HS-5 (cell line): Measurements from ENCODE around the gene CACNA2D3.

Source experiments
- DNase-seq: peaks from one replicate; pipeline ENCODE4 v3.0.0-alpha.2; 2012; ENCODE audit warnings: low read depth

CACNA2D3 gene

DNA sequence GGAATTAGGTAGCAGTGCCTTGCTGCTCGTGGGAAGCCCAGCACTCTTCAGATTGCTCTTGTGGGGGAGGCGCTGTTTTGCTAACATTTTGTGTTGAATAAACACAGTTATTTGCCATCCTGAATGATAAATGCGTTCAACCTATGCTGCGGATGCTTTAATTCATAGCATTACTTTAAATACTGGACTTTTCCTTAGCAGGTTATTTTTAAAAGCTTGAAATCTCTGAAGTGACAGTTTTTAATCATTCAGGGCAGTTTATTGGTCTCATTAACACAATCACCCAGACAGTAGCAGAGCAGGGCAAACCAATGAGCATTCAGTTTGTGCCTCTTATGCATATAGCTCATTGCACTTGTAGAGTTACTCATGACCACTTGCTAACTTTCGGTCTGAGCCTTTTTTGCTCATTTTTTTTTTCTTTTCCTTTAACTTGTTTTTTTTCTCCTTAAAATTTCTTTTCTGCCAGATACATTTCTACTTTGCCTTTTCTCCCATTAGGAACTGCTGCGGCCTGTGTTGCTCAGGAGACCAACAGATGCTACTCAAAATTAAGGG lies 5.2 kb downstream of the CACNA2D3 start:
- DNase-seq: no peak

DNA sequence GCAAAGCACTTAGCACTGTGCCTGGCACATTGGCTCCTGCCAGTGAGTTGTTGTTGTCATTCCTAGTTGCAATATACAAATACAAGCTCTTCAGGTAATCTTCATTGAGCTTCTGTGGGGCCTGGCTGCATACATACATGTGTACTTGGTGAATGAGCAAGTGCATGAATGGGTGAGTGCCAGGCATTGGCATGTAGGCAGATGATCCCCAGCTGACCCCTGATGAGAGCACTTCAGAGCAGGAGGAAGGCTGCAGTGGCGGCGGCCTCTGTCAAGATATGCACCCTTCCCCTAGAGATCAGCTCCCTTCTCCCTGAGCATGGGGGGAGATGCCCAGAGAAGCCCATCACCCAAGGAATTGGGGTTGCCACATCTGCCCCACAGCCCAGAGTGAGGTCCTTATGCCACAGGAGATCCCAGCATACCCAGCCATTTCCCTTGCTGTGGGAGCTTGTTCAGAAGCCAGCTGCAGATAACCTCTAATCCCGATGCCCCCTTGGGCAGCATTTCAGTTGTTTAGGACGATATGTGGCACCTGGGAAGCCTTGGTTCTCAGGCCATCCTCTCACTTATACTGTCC lies 8.8 kb downstream of the CACNA2D3 start:
- no peak for DNase-seq

DNA sequence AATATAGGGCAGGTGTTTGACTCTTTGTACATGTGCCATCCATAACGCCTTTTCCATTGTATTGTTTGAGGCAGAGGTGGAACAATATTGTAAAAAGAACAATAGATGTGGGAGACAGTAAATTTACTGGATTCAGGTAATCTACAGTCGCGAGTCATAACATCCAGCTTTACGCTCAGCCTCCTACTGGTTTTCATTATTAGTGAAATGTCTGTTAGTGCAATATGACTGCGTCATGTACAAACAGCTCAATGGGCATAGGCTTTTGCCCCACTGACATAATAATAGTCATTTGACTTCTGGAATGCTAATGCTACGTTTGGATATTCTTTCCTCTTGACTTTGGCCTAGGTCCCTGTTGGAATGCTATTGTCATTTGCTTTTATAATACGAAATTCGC lies 9.5 kb downstream of the CACNA2D3 start:
- no peak for DNase-seq

DNA sequence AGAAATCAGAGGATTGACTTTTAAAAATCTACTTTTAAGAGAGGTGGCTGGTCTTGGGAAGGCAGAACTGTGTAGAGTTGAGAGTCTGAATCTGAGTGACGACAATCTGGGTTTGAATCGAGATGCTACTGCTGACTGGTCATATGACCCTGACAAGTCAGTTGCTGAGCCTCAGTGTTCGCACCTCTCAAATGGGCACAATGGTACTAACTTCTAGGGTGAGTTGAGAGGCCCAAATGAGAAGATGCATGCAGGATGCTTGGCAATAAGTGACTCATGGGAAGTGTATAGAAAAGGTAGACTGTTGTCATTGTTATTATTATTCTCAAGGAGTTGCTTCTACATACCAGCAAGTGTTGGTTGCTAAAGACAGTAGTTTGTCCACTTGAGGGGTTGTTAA lies 10.3 kb downstream of the CACNA2D3 start:
- no peak for DNase-seq

DNA sequence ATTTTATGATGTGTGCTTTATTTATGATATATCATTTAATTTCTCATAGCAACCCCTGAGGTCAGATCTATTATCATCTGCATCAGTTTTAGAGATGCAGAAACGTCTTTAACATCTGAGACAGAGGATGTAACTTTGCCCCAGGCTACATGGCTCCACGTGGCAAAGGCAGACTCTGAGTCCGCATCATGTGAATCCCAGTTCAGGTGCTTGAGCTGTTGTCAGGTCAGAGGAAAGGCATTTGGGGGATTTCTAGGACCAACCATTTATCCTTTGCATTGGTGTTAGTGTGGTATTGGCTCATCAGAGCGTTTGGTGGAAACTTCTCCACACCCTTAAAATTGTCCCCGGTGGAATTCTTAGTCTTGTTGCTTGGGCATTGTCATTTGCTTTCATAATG lies 10.8 kb downstream of the CACNA2D3 start:
- no peak for DNase-seq

DNA sequence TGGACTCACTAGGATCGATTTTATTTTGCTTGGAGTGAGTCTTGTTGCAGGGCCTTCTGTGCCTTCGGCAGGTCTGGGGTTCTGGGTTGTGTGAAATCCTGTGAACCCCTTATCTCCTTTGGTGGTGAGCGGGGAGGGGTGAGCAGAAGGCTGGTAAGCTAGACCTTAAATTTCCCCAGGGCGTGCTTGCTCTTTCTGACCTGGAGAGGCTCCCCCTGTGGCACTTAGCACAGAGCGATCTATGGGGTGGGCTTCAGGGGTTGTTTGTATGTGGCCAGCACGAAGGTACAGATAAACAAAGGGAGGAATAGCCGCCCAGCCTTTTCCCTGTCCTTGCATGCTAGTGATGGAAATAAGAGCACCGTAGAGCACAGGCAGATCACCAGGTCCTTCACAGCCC lies 11.8 kb downstream of the CACNA2D3 start:
- DNase-seq: no peak

DNA sequence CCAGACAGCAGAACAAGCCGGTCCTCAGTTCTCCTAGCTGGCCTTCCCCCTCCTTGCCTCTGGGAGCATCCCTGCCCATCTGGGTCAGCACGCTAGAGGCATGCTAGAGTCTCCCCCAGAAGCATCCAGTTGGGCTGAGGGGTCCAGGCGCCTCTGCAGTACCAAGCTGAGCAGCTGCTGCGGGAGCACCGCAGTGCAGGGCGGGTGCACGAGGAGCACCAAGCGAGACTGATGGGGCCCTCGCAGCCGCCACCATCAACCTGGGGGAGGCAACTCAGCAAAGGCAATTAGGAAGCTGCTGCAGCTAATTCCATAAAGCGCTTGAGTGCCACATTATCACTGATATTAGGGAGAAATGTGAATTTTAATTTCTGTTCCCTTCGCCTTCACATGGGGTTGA lies 12.4 kb downstream of the CACNA2D3 start:
- no peak for DNase-seq

DNA sequence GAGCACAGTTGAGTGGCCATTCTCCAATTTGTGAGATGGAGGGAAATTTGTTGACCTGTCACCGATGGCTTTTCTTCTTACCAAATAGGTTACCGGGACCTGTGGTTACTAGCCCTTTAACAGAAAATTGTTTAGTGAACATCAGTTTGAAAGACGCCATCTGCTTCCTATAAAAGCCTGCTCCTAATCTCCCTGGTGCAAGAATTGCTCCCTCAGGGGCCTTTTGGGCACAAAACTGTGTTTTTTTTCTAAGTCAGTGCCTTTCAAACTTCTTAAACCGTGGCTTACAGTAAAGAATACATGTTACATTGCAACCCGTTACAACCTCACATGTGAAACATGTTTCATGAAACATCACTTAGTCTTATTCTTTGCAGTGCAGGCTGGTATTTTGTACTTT lies 15.0 kb downstream of the CACNA2D3 start:
- DNase-seq: no peak

DNA sequence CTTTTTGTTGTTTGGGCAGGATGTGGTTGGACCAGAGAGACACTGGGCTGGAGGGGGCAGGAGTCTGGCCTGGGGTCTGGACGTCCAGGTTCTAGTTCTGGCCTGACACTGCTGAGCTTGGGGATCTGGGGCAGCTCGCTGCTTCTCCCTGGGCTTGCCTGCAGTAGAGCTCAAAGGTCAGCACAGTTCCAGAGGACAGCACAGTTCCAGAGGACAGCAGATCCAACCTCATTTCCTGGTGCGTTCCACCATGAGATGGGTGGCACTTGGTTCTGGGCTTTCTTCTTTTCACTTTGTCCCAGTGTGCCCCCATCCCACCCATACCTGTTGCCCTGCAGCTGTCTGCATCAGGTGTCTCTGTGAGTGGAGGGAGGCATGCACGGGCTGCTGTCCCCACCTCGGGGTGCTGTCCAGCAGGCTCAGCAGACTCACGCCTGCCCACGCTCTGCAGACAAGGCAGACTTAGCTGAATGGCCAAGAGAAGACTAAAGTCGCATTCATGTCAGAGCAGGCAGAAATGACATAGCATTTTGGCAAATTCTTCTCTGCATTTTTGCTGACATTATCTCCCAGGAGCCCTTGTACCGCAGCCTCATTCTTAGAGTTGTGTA lies 16.7 kb downstream of the CACNA2D3 start:
- DNase-seq: no peak

DNA sequence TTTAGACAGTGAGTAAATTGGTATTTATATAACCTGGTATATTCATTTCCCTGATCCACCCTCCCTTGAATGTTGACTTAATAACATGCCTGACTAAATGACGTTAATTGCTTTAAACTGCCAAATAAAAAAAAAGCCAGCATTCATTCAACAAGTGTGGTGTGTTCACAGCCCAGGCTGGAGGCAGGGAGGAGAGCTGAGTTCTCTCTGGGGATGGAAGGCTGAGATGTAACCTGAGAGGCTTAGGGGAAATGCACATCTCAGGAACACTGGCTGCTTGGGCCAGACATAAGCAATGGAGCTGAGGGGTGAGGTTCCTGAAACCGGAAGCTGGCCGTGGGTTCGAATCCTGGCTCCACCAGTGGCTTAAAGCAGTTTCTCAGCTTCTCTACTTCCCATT lies 17.3 kb downstream of the CACNA2D3 start:
- no peak for DNase-seq

DNA sequence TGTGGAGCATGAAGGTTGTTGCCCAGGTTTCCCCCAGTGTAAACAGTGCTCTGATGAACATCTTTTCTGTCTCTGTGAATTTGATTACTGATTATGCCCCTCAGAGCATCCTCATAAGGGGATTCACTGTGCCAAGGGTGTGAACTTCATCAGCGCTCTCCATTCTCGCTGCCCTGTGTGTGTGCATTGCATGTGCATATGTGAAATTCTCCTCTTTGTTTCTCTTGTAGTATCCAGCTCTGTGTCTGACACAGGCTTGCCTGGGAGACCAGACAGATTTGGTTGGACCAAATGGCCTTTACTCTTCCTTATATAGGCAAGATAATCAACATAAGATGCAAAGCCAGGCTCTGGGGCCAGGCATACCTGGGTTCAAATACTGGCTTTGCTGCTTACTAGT lies 21.9 kb downstream of the CACNA2D3 start:
- DNase-seq: no peak

DNA sequence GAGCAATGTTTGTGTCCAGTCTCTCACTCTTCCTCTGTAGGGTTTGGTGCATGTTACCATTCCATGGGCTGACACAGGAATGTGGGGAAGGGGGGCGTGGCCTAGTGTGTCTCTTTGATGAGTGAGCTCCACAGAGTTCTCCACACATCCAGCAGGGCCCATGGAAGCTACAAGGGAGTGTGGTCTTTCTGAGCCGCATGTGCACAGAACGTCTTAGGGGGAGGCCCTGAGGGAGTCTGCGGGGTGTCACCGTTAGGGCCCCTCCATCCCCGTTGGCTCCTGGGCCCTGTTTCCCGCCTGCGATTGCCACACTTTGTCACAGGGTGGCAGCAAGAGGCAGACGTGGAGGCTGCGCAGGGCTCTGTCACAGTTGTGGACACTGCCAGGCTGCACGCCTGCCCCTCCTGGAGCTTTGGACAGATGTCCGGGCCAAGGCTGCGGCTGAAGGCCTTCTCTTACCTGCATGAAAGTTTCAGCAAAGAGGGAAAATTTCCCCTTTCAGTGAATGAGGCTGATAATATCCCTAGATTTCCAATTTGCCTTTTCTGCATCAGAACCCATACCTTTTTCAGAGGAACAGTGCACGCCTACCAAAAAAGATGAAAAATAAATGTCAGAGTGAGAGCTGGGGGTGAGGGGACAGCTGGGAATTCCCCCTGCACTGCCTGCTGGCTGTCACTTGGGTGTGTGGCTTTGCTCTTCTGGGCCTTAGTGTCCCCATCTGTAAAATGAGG lies 24.3 kb downstream of the CACNA2D3 start:
- DNase-seq: no peak

DNA sequence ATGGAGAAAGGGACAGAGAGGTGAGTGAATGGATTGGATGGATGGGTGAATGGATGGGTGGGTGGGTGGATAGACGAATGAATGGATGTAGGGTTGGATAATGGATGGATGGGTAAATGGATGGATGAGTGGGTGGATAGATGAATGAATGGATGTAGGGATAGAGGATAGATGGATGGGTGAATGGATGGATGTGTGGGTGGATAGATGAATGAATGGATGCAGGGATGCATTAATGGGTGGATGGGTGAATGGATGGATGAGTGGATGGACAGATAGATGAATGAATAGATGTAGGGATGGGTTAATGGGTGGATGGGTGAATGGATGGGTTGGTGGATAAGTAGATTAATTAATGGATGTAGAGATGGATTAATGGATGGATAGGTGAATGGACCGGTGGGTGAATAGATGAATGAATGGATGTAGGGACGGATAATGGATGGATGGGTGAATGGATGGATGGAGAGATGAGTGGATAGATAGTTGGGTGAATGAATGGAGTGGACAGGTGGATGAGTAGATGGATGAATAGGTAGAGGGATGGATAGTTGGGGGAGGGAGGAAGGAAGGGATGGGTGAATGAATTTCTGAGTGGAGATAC lies 28.6 kb downstream of the CACNA2D3 start:
- DNase-seq: no peak

DNA sequence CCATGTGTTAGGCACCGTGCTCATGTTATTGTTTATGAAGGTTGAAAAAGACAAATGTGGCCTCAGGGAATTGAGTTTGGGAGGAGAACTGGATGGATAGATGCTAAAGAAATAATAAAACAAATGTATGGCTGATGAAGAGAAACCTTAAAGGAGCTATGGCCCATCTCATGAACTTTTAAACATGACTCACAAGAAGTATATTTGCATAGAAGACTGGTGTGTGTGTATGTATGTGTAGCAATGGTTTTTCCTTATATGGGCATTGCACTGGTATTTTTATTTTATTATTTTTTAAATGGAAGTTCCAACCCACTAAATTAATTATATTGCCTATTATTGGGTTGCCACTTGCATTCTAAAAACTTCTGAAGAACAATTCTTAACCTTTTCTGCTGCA lies 31.1 kb downstream of the CACNA2D3 start:
- DNase-seq: no peak

DNA sequence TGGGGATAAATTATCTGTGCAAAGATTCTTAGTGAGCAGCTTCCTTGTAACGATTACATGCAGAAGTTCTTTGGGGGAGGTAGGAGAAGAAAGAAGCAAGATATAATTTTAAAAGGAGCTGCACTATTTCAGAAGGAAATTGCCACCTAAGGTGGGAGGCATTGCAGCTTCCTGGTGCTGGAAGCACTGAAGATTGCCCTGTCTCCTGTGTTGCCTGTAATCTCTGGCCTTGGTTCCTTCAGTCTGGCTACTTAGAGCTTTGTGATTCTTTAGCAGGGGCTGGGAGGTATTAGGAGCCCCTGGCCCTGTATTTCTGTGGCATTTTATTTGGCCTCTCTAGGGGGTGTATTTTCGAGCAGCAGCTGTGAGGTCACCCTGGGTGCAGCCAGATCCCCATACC lies 35.5 kb downstream of the CACNA2D3 start:
- DNase-seq: no peak

DNA sequence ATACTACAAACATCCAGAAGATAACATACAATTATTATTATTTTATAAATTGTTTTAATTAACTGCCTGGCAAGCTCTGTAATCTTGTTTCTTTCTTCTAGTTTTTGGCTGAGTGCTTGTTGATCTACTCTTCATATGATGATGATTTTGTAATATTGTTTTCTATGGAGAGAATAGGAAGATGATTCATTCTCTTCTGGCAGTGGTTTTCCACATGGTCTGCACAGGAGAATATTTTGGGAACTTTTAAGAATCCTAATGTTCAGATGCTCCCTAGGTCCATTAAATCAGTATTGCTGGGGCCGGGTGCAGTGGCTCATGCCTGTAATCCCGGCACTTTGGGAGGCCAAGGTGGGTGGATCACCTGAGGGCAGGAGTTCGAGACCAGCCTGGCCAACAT lies 37.6 kb downstream of the CACNA2D3 start:
- no peak for DNase-seq

DNA sequence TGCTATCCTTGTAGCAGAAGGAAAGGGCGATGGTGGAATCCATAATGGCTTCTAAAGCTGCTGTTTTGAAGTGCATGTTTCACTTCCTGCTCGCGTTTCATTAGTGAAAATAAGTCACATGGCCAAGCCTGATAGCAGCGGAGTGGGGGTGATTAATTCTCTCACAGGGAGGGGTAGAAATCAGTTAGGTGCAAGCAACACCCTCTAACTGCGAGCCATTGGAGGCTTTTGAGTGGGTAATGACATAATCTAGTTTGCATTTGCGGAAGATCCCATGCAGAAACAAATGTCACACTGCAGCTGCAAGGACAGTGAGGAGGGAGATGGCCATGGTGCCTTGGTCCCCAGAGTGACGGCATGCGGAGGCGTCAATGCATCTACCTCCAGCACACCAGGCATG lies 41.1 kb downstream of the CACNA2D3 start:
- DNase-seq: no peak

DNA sequence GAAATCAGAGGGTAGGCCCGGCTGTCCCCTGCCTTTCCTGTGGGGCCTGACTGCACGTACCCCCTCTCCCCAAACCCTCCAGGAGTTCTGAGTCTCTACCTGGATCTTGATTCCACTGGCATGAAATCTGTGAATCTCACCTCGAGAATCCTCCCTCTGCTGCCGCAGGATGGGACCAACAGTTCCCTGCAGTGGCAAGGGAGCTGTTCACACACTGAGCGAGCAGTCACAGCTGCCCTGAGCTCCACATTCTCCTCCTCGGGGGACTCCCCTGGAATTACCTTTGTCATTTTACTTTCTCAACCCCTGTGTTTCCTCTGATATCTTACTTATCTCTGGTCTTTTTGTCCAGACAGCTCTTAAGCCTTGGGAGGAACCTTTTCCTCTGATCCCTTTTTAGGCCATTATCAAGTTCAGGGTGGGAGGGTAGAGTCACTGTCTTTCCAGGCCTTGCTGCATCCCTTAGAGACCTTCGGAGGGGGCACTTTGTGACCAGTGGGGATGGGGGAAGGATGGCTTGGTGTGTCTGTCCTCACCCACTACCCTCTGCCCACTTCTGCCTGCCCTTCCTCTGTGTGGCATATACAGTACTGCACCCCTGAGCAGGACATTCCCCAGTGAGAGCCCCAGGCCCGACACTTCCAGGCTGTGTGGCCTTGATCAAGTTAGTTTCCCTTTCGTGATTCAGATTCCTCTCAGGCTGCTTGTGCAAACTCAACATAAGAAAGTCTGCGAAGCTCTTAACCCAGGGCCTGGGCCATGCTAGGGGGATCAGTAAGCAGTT lies 42.0 kb downstream of the CACNA2D3 start:
- DNase-seq: no peak

DNA sequence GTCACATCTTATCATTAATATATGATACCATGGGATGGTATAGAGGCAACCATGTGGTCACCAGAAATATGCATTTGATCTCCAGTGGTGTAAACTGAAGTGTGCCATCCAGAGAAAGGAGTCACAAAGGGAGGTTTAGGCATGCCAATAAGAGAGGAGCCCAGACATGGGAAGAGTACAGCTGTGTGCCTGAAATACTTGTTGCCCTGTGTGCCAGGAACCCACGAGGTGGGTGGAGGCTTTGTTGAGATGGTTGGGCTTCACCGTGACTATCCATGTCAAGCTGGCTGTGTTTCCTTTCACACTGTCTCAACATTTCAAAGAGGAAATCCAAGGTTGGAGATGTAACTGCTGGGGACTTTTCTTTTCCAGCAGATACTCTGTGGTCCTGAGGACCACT lies 43.5 kb downstream of the CACNA2D3 start:
- DNase-seq: no peak

DNA sequence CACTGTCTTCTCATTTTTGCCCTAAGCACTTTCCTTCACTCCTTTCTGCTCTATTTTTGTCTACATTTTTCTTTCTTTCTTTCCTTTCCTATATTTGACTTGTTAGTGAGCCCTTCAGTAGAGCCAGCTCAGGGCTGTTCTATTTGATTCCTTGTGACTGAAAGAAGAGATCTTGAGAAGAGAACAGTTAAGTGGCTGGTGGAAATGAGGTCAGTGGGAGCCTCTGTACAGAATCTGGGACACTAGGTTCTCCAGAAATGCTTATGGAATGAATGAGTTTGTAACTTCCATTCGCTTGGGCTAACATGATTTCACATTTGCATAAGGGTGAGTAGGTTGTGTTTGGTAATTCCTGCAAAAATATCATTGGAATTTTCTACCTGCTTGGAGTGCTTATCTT lies 45.6 kb downstream of the CACNA2D3 start:
- DNase-seq: no peak

DNA sequence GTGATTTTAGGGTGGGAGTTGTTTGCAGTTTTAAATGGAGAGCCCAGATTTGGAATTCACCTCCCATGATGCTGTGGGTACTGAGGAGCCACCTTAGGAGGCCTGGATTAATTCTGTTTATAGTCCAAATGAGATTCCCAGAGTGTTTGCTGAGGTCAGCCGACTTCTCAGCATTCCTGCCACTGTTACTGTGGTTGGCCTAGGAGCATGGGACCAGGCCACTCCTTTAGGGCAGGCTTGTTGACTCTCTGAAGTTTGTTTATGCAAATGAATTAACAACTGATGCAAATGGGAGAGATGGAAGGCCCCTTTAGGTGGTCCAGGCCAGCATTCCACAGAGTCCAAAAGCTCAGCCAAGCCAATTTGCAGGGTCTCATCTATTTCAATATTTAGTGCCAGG lies 46.1 kb downstream of the CACNA2D3 start:
- no peak for DNase-seq

DNA sequence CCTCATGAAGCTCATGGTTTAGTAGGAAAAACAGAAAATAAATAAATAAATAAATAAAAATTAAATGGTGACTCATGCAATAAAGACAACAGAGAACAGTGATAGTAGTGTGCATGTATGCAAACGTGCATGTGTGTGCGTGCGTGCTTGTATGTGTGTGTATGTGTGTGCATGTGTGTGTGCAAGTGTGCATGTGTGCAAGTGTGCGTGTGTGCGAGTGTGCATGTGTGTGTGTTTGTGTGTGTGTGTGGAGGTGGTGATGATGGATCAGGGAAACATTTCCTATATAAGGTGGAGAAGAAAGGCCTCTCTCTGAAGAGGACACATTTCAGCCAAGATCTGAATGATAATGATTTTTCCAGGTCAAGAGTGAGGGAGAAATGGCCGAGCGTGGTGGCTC lies 47.2 kb downstream of the CACNA2D3 start:
- DNase-seq: no peak
